CD4-positive, alpha-beta memory T cell (primary cell): ENCODE measurements around the gene NRXN2. TPM values are rescaled to one million over a fixed set of nuclear protein-coding genes. Genes with fewer than 3 reads are reported as not detected.

Experiments used
- CTCF ChIA-PET: fragments of 350-600 bp; sonication (Branson Sonifier 250); formaldehyde crosslinking; loops from one replicate; lab custom pipeline; 2021; ENCODE audit warnings: inconsistent platforms; ENCODE audit not compliant: partially characterized antibody; lab: Charles Lee
- POLR2A ChIA-PET: fragments of 350-600 bp; sonication (Branson Sonifier 250); formaldehyde crosslinking; loops from one replicate; lab custom pipeline; 2021; ENCODE audit not compliant: partially characterized antibody; lab: Charles Lee
- DNase-seq, 5 donors: peaks; one replicate each; pipeline versions ENCODE4 v3.0.0 to v3.0.0-alpha.2; 2020 to 2022; ENCODE audit warnings: mixed read lengths in 1 of 5
- H3K27ac ChIP-seq: one replicate; pipeline ENCODE4 v1.7.0; 2013; ENCODE audit warnings: low read depth, low read length
- H3K27me3 ChIP-seq: 2 replicates; pipeline ENCODE4 v1.7.0; 2013; ENCODE audit warnings: mild to moderate bottlenecking, low read length, moderate library complexity; ENCODE audit not compliant: insufficient read depth
- H3K36me3 ChIP-seq: 2 replicates; pipeline ENCODE4 v1.7.0; 2013; ENCODE audit warnings: mild to moderate bottlenecking, low read length, moderate library complexity; ENCODE audit not compliant: insufficient read depth
- H3K4me1 ChIP-seq: 2 replicates; pipeline ENCODE4 v1.7.0; 2013; ENCODE audit warnings: mild to moderate bottlenecking, low read length, moderate library complexity; ENCODE audit not compliant: insufficient read depth
- H3K4me3 ChIP-seq, 2 donors: one replicate each; pipeline ENCODE4 v1.7.0; 2013; ENCODE audit warnings: low read length in 2 of 2, mild to moderate bottlenecking in 1 of 2
- H3K9me3 ChIP-seq, 2 donors: one replicate each; pipeline ENCODE4 v1.7.0; 2013; ENCODE audit warnings: low read length in 2 of 2, control low read depth in 1 of 2; ENCODE audit not compliant: control insufficient read depth in 1 of 2
- H3K27ac Mint-ChIP-seq, 7 donors: one replicate each; pipeline ENCODE4 v1.8.0; 2020 to 2021; ENCODE audit warnings: mixed read lengths in 7 of 7, mild to moderate bottlenecking in 6 of 7, inconsistent platforms in 3 of 7, moderate library complexity in 3 of 7
- H3K27me3 Mint-ChIP-seq, 2 donors: one replicate each; pipeline ENCODE4 v1.8.0; 2020 to 2021; ENCODE audit warnings: mixed read lengths in 2 of 2
- H3K36me3 Mint-ChIP-seq, 2 donors: one replicate each; pipeline ENCODE4 v1.8.0; 2020 to 2021; ENCODE audit warnings: mixed read lengths in 2 of 2, inconsistent platforms in 1 of 2, mild to moderate bottlenecking in 1 of 2
- H3K4me1 Mint-ChIP-seq, 4 donors: one replicate each; pipeline ENCODE4 v1.8.0; 2020 to 2021; ENCODE audit warnings: mixed read lengths in 4 of 4, mild to moderate bottlenecking in 1 of 4
- H3K4me3 Mint-ChIP-seq, 8 donors: one replicate each; pipeline ENCODE4 v1.8.0; 2020 to 2021; ENCODE audit warnings: mixed read lengths in 8 of 8, mild to moderate bottlenecking in 7 of 8, moderate library complexity in 6 of 8, inconsistent platforms in 3 of 8
- H3K9me3 Mint-ChIP-seq, 8 donors: one replicate each; pipeline ENCODE4 v1.8.0; 2020 to 2021; ENCODE audit warnings: mixed read lengths in 8 of 8, mild to moderate bottlenecking in 5 of 8, inconsistent platforms in 3 of 8, moderate library complexity in 1 of 8
- intact Hi-C: fragments of 100-400 bp; cut with micrococcal nuclease; formaldehyde crosslinking; loops from one replicate; pipeline ENCODE4 v1.15.1; 2023
- polyA plus RNA-seq, 2 donors: library from polyadenylated mRNA; unstranded; fragments of 300-500 nt; fragmentation: Illumina TruSeq; gene quantifications; one replicate each; pipeline ENCODE4 v1.2.3, GENCODE V29; 2021
- total RNA-seq, 2 experiments: library from RNA; stranded (reverse); gene quantifications; one replicate each; pipeline ENCODE4 v1.2.3, GENCODE V29; 2021

The NRXN2 gene
- total and polyA plus RNA-seq, 4 experiments from 2014 or later = 0.30 TPM; not detected in 3

- POLR2A ChIA-PET = interaction anchor here (0.6 to 26.2 kb wide), 4 partner anchors 9 to 68 kb away, joined by 3 to 1500 read pairs (median 8); partner anchors contain the start of genes MAP4K2, PYGM, RASGRP2 and SF1
- H3K9me3 ChIP-seq = no peaks in the 10 kb centered on the region
- CTCF ChIA-PET = interaction anchor here (0.6 to 1.5 kb wide), 3 partner anchors 9 to 46 kb away, joined by 3 to 7 read pairs (median 3); no protein-coding TSS in a partner anchor
- Mint-ChIP-seq H3K4me1 (peaks cover 16 to 50% (median 22%) of the 10 kb centered on the region in 4 donors), H3K36me3 (peaks cover 41 to 70% of the 10 kb centered on the region in 2 donors), H3K27ac (peak overlapping the region in 3 of 7 donors; percentile 40 to 46 (median 46)), H3K27me3 (no peaks in the 10 kb centered on the region), H3K4me3 (no peak overlapping the region), H3K9me3 (no peaks in the 10 kb centered on the region)
- intact Hi-C loops = no loop called here
- no peak overlapping the region for H3K27ac ChIP-seq
- DNase-seq = no peak
- peaks cover 70% of the 10 kb centered on the region for H3K36me3 ChIP-seq
- H3K27me3 ChIP-seq = no peaks in the 10 kb centered on the region
- no peak overlapping the region for H3K4me3 ChIP-seq
- peaks cover 14% of the 10 kb centered on the region for H3K4me1 ChIP-seq
Measured at GRCh38 chr11:64734811-64735724, 12.1 kb upstream of the NRXN2 start.

- Histone ChIP-seq H3K27me3 (no peaks in the 10 kb centered on the region), H3K36me3 (peaks cover 65% of the 10 kb centered on the region), H3K9me3 (no peaks in the 10 kb centered on the region), H3K4me1 (peaks cover 7% of the 10 kb centered on the region), H3K4me3 (no peak overlapping the region), H3K27ac (no peak overlapping the region)
- intact Hi-C loops = no loop called here
- H3K27ac Mint-ChIP-seq = peak overlapping the region in 2 of 7 donors; percentile 45 to 72
- H3K36me3 Mint-ChIP-seq = peaks cover 46 to 68% of the 10 kb centered on the region in 2 donors
- no peaks in the 10 kb centered on the region for H3K27me3 Mint-ChIP-seq
- no peak overlapping the region for H3K4me3 Mint-ChIP-seq
- H3K4me1 Mint-ChIP-seq = peaks cover 15 to 33% (median 20%) of the 10 kb centered on the region in 4 donors
- H3K9me3 Mint-ChIP-seq = no peaks in the 10 kb centered on the region
- POLR2A ChIA-PET = interaction anchor here (1.0 to 2.2 kb wide), 2 partner anchors 11 to 13 kb away, joined by 3 to 5 read pairs; no protein-coding TSS in a partner anchor
- no peak for DNase-seq
- CTCF ChIA-PET = no interaction called here
Measured at GRCh38 chr11:64731601-64732000, 8.6 kb upstream of the NRXN2 start.

GRCh38 chr11:64729851-64730382, 6.9 kb upstream of the NRXN2 start:
- ChIA-PET POLR2A (interaction anchor here (1.0 to 2.2 kb wide), 3 partner anchors 11 to 45 kb away, joined by 3 to 5 read pairs (median 5); no protein-coding TSS in a partner anchor), CTCF (no interaction called here)
- Histone ChIP-seq H3K9me3 (no peaks in the 10 kb centered on the region), H3K27ac (no peak overlapping the region), H3K27me3 (no peaks in the 10 kb centered on the region), H3K4me1 (no peaks in the 10 kb centered on the region), H3K4me3 (no peak overlapping the region), H3K36me3 (peaks cover 54% of the 10 kb centered on the region)
- intact Hi-C loops = no loop called here
- peak in 1 of 5 donors; percentile 27 for DNase-seq
- Mint-ChIP-seq H3K27me3 (no peaks in the 10 kb centered on the region), H3K27ac (no peak overlapping the region), H3K9me3 (no peaks in the 10 kb centered on the region), H3K4me3 (no peak overlapping the region), H3K36me3 (peaks cover 37 to 62% of the 10 kb centered on the region in 2 donors), H3K4me1 (peaks cover 14 to 23% (median 21%) of the 10 kb centered on the region in 4 donors)

DNA sequence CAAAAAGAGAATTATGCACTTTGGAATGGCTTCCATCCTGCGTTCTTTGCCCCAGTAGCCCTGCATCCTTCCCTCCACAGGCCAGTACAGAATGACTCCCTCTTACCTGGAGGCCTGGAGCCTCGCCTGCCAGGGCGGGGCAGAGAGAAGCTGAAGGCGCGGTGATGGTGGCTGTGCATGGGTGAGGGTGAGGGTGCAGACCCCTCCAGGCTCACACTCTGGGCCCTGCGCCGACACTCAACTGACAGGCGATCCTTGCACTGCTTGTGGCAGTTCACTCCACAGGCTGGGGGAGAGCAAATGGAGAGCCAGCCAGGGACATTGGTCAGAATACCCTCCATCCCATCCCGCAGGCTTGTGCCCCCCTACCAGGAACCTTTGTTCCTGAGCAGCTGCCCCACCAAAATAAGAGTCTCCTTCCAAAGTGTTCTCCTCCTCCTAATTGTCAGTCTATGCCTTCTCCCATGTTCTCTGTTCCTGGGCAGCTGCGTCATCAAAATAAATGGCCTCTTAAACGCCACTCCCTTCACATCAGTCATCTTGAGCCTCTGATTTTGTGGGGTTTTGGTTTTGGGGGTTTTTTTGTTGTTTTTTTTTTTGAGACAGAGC, 5.9 kb upstream of the NRXN2 start:
- H3K4me1 ChIP-seq = peaks cover 4% of the 10 kb centered on the region
- Mint-ChIP-seq H3K4me3 (no peak overlapping the region), H3K27me3 (no peaks in the 10 kb centered on the region), H3K27ac (peak overlapping the region in 1 of 7 donors; percentile 70), H3K4me1 (peaks cover 16 to 31% (median 24%) of the 10 kb centered on the region in 4 donors), H3K36me3 (peaks cover 30 to 53% of the 10 kb centered on the region in 2 donors), H3K9me3 (no peaks in the 10 kb centered on the region)
- no peak overlapping the region for H3K4me3 ChIP-seq
- ChIA-PET CTCF (no interaction called here), POLR2A (interaction anchor here (1.2 kb wide), 1 partner anchor 46 kb away, joined by 3 read pairs; no protein-coding TSS in a partner anchor)
- H3K27me3 ChIP-seq = no peaks in the 10 kb centered on the region
- H3K9me3 ChIP-seq = no peaks in the 10 kb centered on the region
- H3K27ac ChIP-seq = no peak overlapping the region
- intact Hi-C loops = no loop called here
- peaks cover 48% of the 10 kb centered on the region for H3K36me3 ChIP-seq
- peak in 1 of 5 donors; percentile 33 for DNase-seq

GRCh38 chr11:64726867-64727530, 4.0 kb upstream of the NRXN2 start:
- peaks cover 12 to 31% (median 19%) of the 10 kb centered on the region in 4 donors for H3K4me1 Mint-ChIP-seq
- H3K27ac Mint-ChIP-seq = peak overlapping the region in 5 of 7 donors; percentile 7 to 59 (median 32)
- Histone ChIP-seq H3K4me1 (peaks cover 8% of the 10 kb centered on the region), H3K4me3 (no peak overlapping the region), H3K36me3 (peaks cover 38% of the 10 kb centered on the region), H3K27me3 (peaks cover 5% of the 10 kb centered on the region), H3K27ac (no peak overlapping the region), H3K9me3 (no peaks in the 10 kb centered on the region)
- ChIA-PET CTCF (interaction anchor here (1.2 to 2.6 kb wide), 2 partner anchors 38 to 41 kb away, joined by 3 to 10 read pairs; no protein-coding TSS in a partner anchor), POLR2A (interaction anchor here (0.6 to 4.8 kb wide), 4 partner anchors 12 to 48 kb away, joined by 3 to 20 read pairs (median 3); no protein-coding TSS in a partner anchor)
- H3K36me3 Mint-ChIP-seq = peaks cover 28 to 41% of the 10 kb centered on the region in 2 donors
- no peak overlapping the region for H3K4me3 Mint-ChIP-seq
- intact Hi-C loops = no loop called here
- peaks cover 4 to 5% of the 10 kb centered on the region in 2 donors for H3K27me3 Mint-ChIP-seq
- DNase-seq = no peak
- no peaks in the 10 kb centered on the region for H3K9me3 Mint-ChIP-seq

- Histone ChIP-seq H3K27me3 (peaks cover 11% of the 10 kb centered on the region), H3K36me3 (peaks cover 31% of the 10 kb centered on the region)
Measured at GRCh38 chr11:64726211-64726641, 3.2 kb upstream of the NRXN2 start.

More at GRCh38 chr11:64726211-64726641, 3.2 kb upstream of the NRXN2 start:
- Histone ChIP-seq H3K4me1 (peaks cover 8% of the 10 kb centered on the region), H3K9me3 (no peaks in the 10 kb centered on the region), H3K4me3 (no peak overlapping the region), H3K27ac (no peak overlapping the region)
- ChIA-PET POLR2A (interaction anchor here (1.2 to 4.8 kb wide), 2 partner anchors 16 to 53 kb away, joined by 4 to 20 read pairs; partner anchors contain the start of gene SF1), CTCF (interaction anchor here (2.6 kb wide), 1 partner anchor 37 kb away, joined by 10 read pairs; no protein-coding TSS in a partner anchor)
- no peaks in the 10 kb centered on the region for H3K9me3 Mint-ChIP-seq
- H3K27ac Mint-ChIP-seq = peak overlapping the region in 1 of 7 donors; percentile 30
- H3K36me3 Mint-ChIP-seq = peaks cover 21 to 34% of the 10 kb centered on the region in 2 donors
- no peak for DNase-seq
- H3K4me3 Mint-ChIP-seq = no peak overlapping the region
- H3K27me3 Mint-ChIP-seq = peaks cover 5% of the 10 kb centered on the region in 2 donors
- intact Hi-C loops = no loop called here
- H3K4me1 Mint-ChIP-seq = peaks cover 11 to 24% (median 16%) of the 10 kb centered on the region in 4 donors
